Measurements from ENCODE around the gene OR4S2. TPM values are rescaled to one million over a fixed set of nuclear protein-coding genes. Genes with fewer than 3 reads are reported as not detected.

The OR4S2 gene
- total and polyA plus RNA-seq, 4 donors: not detected

DNA sequence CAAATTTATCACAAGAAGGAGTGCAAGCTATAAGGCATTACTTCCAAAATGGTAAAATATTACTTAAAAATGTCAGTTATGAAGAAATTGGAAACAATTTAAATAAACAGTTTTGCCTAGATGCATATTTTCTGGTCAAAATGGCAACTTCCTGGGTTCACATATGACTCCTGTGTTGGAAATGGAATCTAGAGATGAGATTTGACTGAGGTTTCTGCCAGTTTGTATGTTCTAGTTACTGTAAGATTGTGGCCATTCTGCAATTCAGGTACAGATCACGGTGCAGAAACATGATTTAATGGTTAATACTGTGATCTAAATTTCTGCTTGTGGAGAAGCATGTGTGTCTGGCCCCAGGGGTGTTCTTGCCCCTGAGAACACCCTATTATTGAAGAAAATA lies 10.5 kb downstream of the OR4S2 start:
- no peak overlapping the region for H3K27ac ChIP-seq (ENCODE audit: low read depth in 1 of 2, low read length in 1 of 2)
- WGBS, 2 donors: 40 to 49% methylated on average over 1 of the region's 1 CpG
- H3K4me1 ChIP-seq (ENCODE audit: control insufficient read depth in 5 of 5, insufficient read depth in 5 of 5, low read length in 5 of 5): no peaks in the 10 kb centered on the region
- peaks cover 0 to 21% (median 3%) of the 10 kb centered on the region in 4 donors for H3K9me3 ChIP-seq (ENCODE audit: control insufficient read depth in 4 of 4, insufficient read depth in 3 of 4, low read length in 3 of 4)
- H3K36me3 ChIP-seq (ENCODE audit: control insufficient read depth in 4 of 4, insufficient read depth in 4 of 4, low read length in 4 of 4): no peaks in the 10 kb centered on the region
- H3K9ac ChIP-seq (ENCODE audit: insufficient read depth in 1 of 2, low read length in 2 of 2): no peak overlapping the region
- no peak for DNase-seq
- no peak for ATAC-seq (ENCODE audit: insufficient read depth, low FRiP score)
- TF ChIP-seq, protein P1, sequence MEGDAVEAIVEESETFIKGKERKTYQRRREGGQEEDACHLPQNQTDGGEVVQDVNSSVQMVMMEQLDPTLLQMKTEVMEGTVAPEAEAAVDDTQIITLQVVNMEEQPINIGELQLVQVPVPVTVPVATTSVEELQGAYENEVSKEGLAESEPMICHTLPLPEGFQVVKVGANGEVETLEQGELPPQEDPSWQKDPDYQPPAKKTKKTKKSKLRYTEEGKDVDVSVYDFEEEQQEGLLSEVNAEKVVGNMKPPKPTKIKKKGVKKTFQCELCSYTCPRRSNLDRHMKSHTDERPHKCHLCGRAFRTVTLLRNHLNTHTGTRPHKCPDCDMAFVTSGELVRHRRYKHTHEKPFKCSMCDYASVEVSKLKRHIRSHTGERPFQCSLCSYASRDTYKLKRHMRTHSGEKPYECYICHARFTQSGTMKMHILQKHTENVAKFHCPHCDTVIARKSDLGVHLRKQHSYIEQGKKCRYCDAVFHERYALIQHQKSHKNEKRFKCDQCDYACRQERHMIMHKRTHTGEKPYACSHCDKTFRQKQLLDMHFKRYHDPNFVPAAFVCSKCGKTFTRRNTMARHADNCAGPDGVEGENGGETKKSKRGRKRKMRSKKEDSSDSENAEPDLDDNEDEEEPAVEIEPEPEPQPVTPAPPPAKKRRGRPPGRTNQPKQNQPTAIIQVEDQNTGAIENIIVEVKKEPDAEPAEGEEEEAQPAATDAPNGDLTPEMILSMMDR (IDR thresholded peaks at IDR 0.05; ENCODE audit: control extremely low read depth, extremely low read depth): no peak
- no peak overlapping the region for H3K4me3 ChIP-seq
- H3K27me3 ChIP-seq (ENCODE audit: control insufficient read depth in 3 of 3, insufficient read depth in 3 of 3, low read length in 2 of 3): no peaks in the 10 kb centered on the region

DNA sequence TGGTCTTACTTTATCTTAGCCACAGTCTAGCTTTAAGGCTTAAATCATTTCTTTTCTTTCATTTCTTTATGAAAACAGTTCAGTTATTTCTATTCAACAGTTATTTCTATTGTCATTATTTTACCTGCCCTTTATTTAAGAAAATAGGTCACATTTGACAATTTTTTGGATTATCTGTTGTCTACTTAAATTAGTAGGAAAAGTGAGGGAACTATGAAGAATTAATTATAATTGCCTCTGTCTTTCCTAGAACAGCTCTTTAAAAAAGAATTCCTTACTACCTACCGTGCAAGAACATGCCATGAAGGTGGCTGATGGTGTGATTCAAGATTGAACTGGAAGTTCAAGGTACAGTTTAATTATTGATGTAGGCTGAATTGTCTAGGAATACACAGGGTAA lies 13.8 kb downstream of the OR4S2 start, which contains the start of gene OR4C6:
Gene OR4C6 (plus strand): TSS at position 301 of the 400 bp plus-strand sequence. CDS start 2,966 bp downstream, outside the sequence.
- peaks cover 0 to 30% (median 3%) of the 10 kb centered on the region in 4 donors for H3K9me3 ChIP-seq (ENCODE audit: control insufficient read depth in 4 of 4, insufficient read depth in 3 of 4, low read length in 3 of 4)
- ATAC-seq (ENCODE audit: insufficient read depth, low FRiP score): no peak
- no peak within 1 kb of the TSS for H3K27ac ChIP-seq (ENCODE audit: low read depth in 1 of 2, low read length in 1 of 2)
- DNase-seq: no peak
- no peak within 1 kb of the TSS for H3K9ac ChIP-seq (ENCODE audit: insufficient read depth in 1 of 2, low read length in 2 of 2)
- no peaks in the 10 kb centered on the region for H3K36me3 ChIP-seq (ENCODE audit: control insufficient read depth in 4 of 4, insufficient read depth in 4 of 4, low read length in 4 of 4)
- no peak within 1 kb of the TSS for H3K4me3 ChIP-seq
- TF ChIP-seq, protein P1 (IDR thresholded peaks at IDR 0.05; ENCODE audit: control extremely low read depth, extremely low read depth): no peak
- H3K27me3 ChIP-seq (ENCODE audit: control insufficient read depth in 3 of 3, insufficient read depth in 3 of 3, low read length in 2 of 3): no peaks in the 10 kb centered on the region
- WGBS, 2 donors: 74 to 78% methylated on average over 1 of the region's 1 CpG
- H3K4me1 ChIP-seq (ENCODE audit: control insufficient read depth in 5 of 5, insufficient read depth in 5 of 5, low read length in 5 of 5): no peaks in the 10 kb centered on the region

DNA sequence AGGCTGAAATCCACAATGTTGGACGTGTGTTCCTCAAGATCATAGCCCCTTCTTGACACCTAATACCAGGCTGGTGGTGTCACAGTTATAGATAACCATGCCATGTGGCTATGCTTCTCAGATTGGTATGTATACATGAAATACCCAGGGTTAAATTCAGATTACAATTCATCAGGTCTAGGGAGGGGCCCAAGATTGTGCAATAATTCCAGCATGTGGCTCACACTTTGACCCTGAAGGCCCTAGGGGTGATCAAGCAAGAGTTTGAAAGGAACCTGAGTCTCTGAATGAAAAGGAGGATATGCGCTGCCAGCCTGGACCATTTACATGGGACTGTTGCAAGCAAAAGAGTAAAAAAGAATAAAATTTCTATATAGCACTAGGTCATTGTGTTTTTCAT lies 21.2 kb downstream of the OR4S2 start:
- TF ChIP-seq, protein P1 (IDR thresholded peaks at IDR 0.05; ENCODE audit: control extremely low read depth, extremely low read depth): no peak
- H3K36me3 ChIP-seq (ENCODE audit: control insufficient read depth in 4 of 4, insufficient read depth in 4 of 4, low read length in 4 of 4): no peaks in the 10 kb centered on the region
- peaks cover 0 to 16% (median 0%) of the 10 kb centered on the region in 4 donors for H3K9me3 ChIP-seq (ENCODE audit: control insufficient read depth in 4 of 4, insufficient read depth in 3 of 4, low read length in 3 of 4)
- H3K9ac ChIP-seq (ENCODE audit: insufficient read depth in 1 of 2, low read length in 2 of 2): no peak overlapping the region
- H3K4me1 ChIP-seq (ENCODE audit: control insufficient read depth in 5 of 5, insufficient read depth in 5 of 5, low read length in 5 of 5): no peaks in the 10 kb centered on the region
- no peak overlapping the region for H3K27ac ChIP-seq (ENCODE audit: low read depth in 1 of 2, low read length in 1 of 2)
- no peaks in the 10 kb centered on the region for H3K27me3 ChIP-seq (ENCODE audit: control insufficient read depth in 3 of 3, insufficient read depth in 3 of 3, low read length in 2 of 3)
- ATAC-seq (ENCODE audit: insufficient read depth, low FRiP score): no peak
- DNase-seq: no peak
- 46 to 53% methylated on average over 2 of the region's 2 CpGs for WGBS, 2 donors
- no peak overlapping the region for H3K4me3 ChIP-seq

DNA sequence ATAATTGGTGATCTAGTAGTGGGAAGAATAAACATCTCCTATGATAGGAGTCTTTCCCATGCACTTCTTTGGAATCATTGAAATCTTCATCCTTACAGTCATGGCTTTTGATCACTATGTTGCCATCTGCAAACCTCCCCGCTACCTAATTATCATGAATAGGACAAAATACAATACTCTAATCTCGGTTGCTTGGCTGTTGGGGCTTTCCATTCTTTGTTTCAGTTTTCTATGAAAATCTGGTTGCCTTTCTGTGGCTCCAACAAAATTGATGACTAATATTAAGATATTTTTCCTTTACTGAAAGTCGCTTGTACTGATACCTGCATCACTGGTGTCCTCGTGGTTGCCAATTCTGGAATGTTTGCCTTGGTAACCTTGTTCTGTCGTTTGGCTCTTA lies 25.7 kb downstream of the OR4S2 start:
- ATAC-seq (ENCODE audit: insufficient read depth, low FRiP score) (no peak), DNase-seq (no peak)
- Histone ChIP-seq H3K27me3 (ENCODE audit: control insufficient read depth in 3 of 3, insufficient read depth in 3 of 3, low read length in 2 of 3) (no peaks in the 10 kb centered on the region), H3K36me3 (ENCODE audit: control insufficient read depth in 4 of 4, insufficient read depth in 4 of 4, low read length in 4 of 4) (no peaks in the 10 kb centered on the region), H3K27ac (ENCODE audit: low read depth in 1 of 2, low read length in 1 of 2) (no peak overlapping the region), H3K9me3 (ENCODE audit: control insufficient read depth in 4 of 4, insufficient read depth in 3 of 4, low read length in 3 of 4) (peaks cover 0 to 4% (median 0%) of the 10 kb centered on the region in 4 donors), H3K9ac (ENCODE audit: insufficient read depth in 1 of 2, low read length in 2 of 2) (no peak overlapping the region), H3K4me3 (no peak overlapping the region), H3K4me1 (ENCODE audit: control insufficient read depth in 5 of 5, insufficient read depth in 5 of 5, low read length in 5 of 5) (no peaks in the 10 kb centered on the region)
- TF ChIP-seq, protein P1 (IDR thresholded peaks at IDR 0.05; ENCODE audit: control extremely low read depth, extremely low read depth): no peak
- WGBS, 2 donors: 56 to 71% methylated on average over 5 of the region's 5 CpGs
